ENCODE results near the gene SCUBE3. TPM values are rescaled to one million over a fixed set of nuclear protein-coding genes. Genes with fewer than 3 reads are reported as not detected.

SCUBE3 gene
- total RNA-seq, 1 experiment from 2014 or later = 0.05 TPM

GRCh38 chr6:35213298-35213791, 411 bp upstream of the SCUBE3 start:
- Histone ChIP-seq H3K4me3 (replicated peaks in 1 of 2; ENCODE audit: low read depth in 1 of 2, low read length in 2 of 2) (no peak overlapping the region), H3K9me2 (ENCODE audit: insufficient read depth) (no peaks in the 10 kb centered on the region), H3K9me3 (ENCODE audit: control insufficient read depth in 1 of 2, insufficient read depth in 1 of 2, low read depth in 1 of 2, low read length in 2 of 2) (no peaks in the 10 kb centered on the region), H4K20me1 (ENCODE audit: insufficient read depth) (no peaks in the 10 kb centered on the region), H3K79me2 (ENCODE audit: insufficient read depth, low read length) (no peaks in the 10 kb centered on the region), H3K9ac (ENCODE audit: low read length) (no peak overlapping the region), H3K27me3 (ENCODE audit: insufficient read depth, low read length) (peaks cover 8% of the 10 kb centered on the region; the same call in 1 of the 2 replicates), H3K4me2 (ENCODE audit: low read length) (no peak overlapping the region), H3K4me1 (ENCODE audit: control insufficient read depth in 1 of 2, insufficient read depth in 2 of 2, low read length in 2 of 2) (peaks cover 0 to 3% of the 10 kb centered on the region in 2 experiments; a peak in 2 of 4 replicates), H3K27ac (ENCODE audit: low read depth, low read length) (no peak overlapping the region), H2AFZ (ENCODE audit: low read depth, low read length, poor library complexity, severe bottlenecking) (no peak overlapping the region), H3K36me3 (ENCODE audit: control insufficient read depth in 1 of 2, insufficient read depth in 2 of 2, low read length in 2 of 2) (no peaks in the 10 kb centered on the region)
- ChIA-PET CTCF (no interaction called here), POLR2A (no interaction called here), RAD21 (ENCODE audit: low non-redundant PET in 1 of 2, low total read pairs in 2 of 2, uncharacterized antibody in 2 of 2, unreplicated experiment in 2 of 2) (no interaction called here)
- no peak for ATAC-seq
- intact Hi-C loops (cut with micrococcal nuclease) = no loop called here
- DNase-seq (ENCODE audit: low read depth, low spot score) = no peak
- BruUV-seq (replicated peaks) = no TSS peak
- no peak for TF ChIP-seq REST (IDR thresholded peaks at IDR 0.05; ENCODE audit: low read depth)
- no peak for TF ChIP-seq CEBPB (IDR thresholded peaks at IDR 0.05; ENCODE audit: low read depth)
- TF ChIP-seq ZNF274 (IDR thresholded peaks at IDR 0.05; ENCODE audit: low read depth, low read length) = no peak

- Histone ChIP-seq H4K20me1 (ENCODE audit: insufficient read depth) (no peaks in the 10 kb centered on the region), H3K27ac (ENCODE audit: low read depth, low read length) (no peak overlapping the region), H2AFZ (ENCODE audit: low read depth, low read length, poor library complexity, severe bottlenecking) (no peak overlapping the region), H3K9me2 (ENCODE audit: insufficient read depth) (no peaks in the 10 kb centered on the region), H3K4me1 (ENCODE audit: control insufficient read depth in 1 of 2, insufficient read depth in 2 of 2, low read length in 2 of 2) (no peaks in the 10 kb centered on the region; a peak in 1 of 4 replicates), H3K36me3 (ENCODE audit: control insufficient read depth in 1 of 2, insufficient read depth in 2 of 2, low read length in 2 of 2) (no peaks in the 10 kb centered on the region), H3K79me2 (ENCODE audit: insufficient read depth, low read length) (no peaks in the 10 kb centered on the region), H3K27me3 (ENCODE audit: insufficient read depth, low read length) (no peaks in the 10 kb centered on the region), H3K9me3 (ENCODE audit: control insufficient read depth in 1 of 2, insufficient read depth in 1 of 2, low read depth in 1 of 2, low read length in 2 of 2) (no peaks in the 10 kb centered on the region), H3K9ac (ENCODE audit: low read length) (no peak overlapping the region), H3K4me3 (replicated peaks in 1 of 2; ENCODE audit: low read depth in 1 of 2, low read length in 2 of 2) (no peak overlapping the region), H3K4me2 (ENCODE audit: low read length) (no peak overlapping the region)
- BruUV-seq (replicated peaks) = no TSS peak
- ATAC-seq (no peak), DNase-seq (ENCODE audit: low read depth, low spot score) (no peak)
- CTCF ChIA-PET = interaction anchor here (0.9 to 2.9 kb wide), 2 partner anchors 10 to 76 kb away, joined by 3 to 13 read pairs; no protein-coding TSS in a partner anchor
- intact Hi-C loops (cut with micrococcal nuclease) = no loop called here
- RAD21 ChIA-PET (ENCODE audit: low non-redundant PET in 1 of 2, low total read pairs in 2 of 2, uncharacterized antibody in 2 of 2, unreplicated experiment in 2 of 2) = no interaction called here
- POLR2A ChIA-PET = no interaction called here
- TF ChIP-seq POLR2A (IDR thresholded peaks at IDR 0.05; ENCODE audit: borderline replicate concordance, extremely low read depth, insufficient read depth, insufficient read length) = no peak
- TF ChIP-seq REST (IDR thresholded peaks at IDR 0.05; ENCODE audit: low read depth) = no peak
- TF ChIP-seq EZH2phosphoT487 (IDR thresholded peaks at IDR 0.05; ENCODE audit: borderline replicate concordance) = no peak
- TF ChIP-seq ELF1 (IDR thresholded peaks at IDR 0.05; ENCODE audit: borderline replicate concordance, low read depth) = no peak
- no peak for TF ChIP-seq ATF3 (IDR thresholded peaks at IDR 0.05)
- TF ChIP-seq YY1 (IDR thresholded peaks at IDR 0.05; ENCODE audit: extremely low read depth, insufficient replicate concordance, low read depth, low read length) = no peak
- TF ChIP-seq SIN3A (IDR thresholded peaks at IDR 0.05; ENCODE audit: low read depth) = no peak
- no peak for TF ChIP-seq SP1 (IDR thresholded peaks at IDR 0.05; ENCODE audit: low read depth)
- no peak for TF ChIP-seq MAX (IDR thresholded peaks at IDR 0.05)
Measured at GRCh38 chr6:35214869-35215664, 1.3 kb downstream of the SCUBE3 start.

All from HCT116 (cell line).